ENCODE measurements around the gene PPIF.

- TF ChIP-seq POLR2A (IDR thresholded peaks at IDR 0.05; ENCODE audit: low read depth, low read length), result peak; percentile 96
- TF ChIP-seq CTCF (conservative IDR thresholded peaks at IDR 0.05; ENCODE audit: low read depth, low read length), result peak; percentile 97
- peak; percentile 92 for TF ChIP-seq MAZ (IDR thresholded peaks at IDR 0.05; ENCODE audit: borderline replicate concordance, low read depth, low read length)
- no peak for TF ChIP-seq RCOR1 (IDR thresholded peaks at IDR 0.05; ENCODE audit: insufficient replicate concordance, low read length)
- TF ChIP-seq SMC3 (IDR thresholded peaks at IDR 0.05; ENCODE audit: low read depth, low read length), result peak; percentile 60
- TF ChIP-seq CEBPB (IDR thresholded peaks at IDR 0.05; ENCODE audit: low read depth, low read length), result no peak
- TF ChIP-seq ELK1 (IDR thresholded peaks at IDR 0.05; ENCODE audit: borderline replicate concordance, low read depth, low read length), result no peak
- no peak for TF ChIP-seq RFX5 (IDR thresholded peaks at IDR 0.05; ENCODE audit: low read depth, low read length)
- TF ChIP-seq CHD1 (IDR thresholded peaks at IDR 0.05; ENCODE audit: low read depth, low read length), result peak; percentile 95; the same call in 1 of the 2 replicates
Measured at GRCh38 chr10:79347226-79347893, at the start of gene PPIF.
